HG02678 (cell line): ENCODE measurements around the gene ZBTB20.

Source experiments
- ATAC-seq: cut with Tn5 transposase; IDR thresholded peaks from one replicate; pipeline ENCODE4 v1.9.1; 2021; ENCODE audit warnings: mild to moderate bottlenecking, moderate library complexity; ENCODE audit not compliant: unreplicated experiment

The ZBTB20 gene

GRCh38 chr3:114941626-114942309 lies 205.3 kb downstream of the ZBTB20 start:
- ATAC-seq = no peak

GRCh38 chr3:114939920-114940319 lies 207.2 kb downstream of the ZBTB20 start:
- ATAC-seq = no peak

GRCh38 chr3:114933407-114933806 lies 213.7 kb downstream of the ZBTB20 start:
- no peak for ATAC-seq

GRCh38 chr3:114929971-114930732 lies 216.9 kb downstream of the ZBTB20 start:
- no peak for ATAC-seq

- ATAC-seq = no peak
Measured at GRCh38 chr3:114928989-114929640, 218.0 kb downstream of the ZBTB20 start.

- ATAC-seq = peak; percentile 35
Measured at GRCh38 chr3:114904633-114905032, 242.5 kb downstream of the ZBTB20 start.

- no peak for ATAC-seq
Measured at GRCh38 chr3:114903213-114903612, 243.9 kb downstream of the ZBTB20 start.

GRCh38 chr3:114902691-114903101 lies 244.4 kb downstream of the ZBTB20 start:
- ATAC-seq = no peak

GRCh38 chr3:114900908-114901307 lies 246.2 kb downstream of the ZBTB20 start:
- no peak for ATAC-seq

GRCh38 chr3:114899186-114899931 lies 247.7 kb downstream of the ZBTB20 start:
- peak; percentile 54 for ATAC-seq

GRCh38 chr3:114896978-114897377 lies 250.1 kb downstream of the ZBTB20 start:
- no peak for ATAC-seq

GRCh38 chr3:114893361-114893760 lies 253.7 kb downstream of the ZBTB20 start:
- ATAC-seq = no peak

- no peak for ATAC-seq
Measured at GRCh38 chr3:114892880-114893279, 254.2 kb downstream of the ZBTB20 start.

GRCh38 chr3:114892131-114892879 lies 254.8 kb downstream of the ZBTB20 start:
- ATAC-seq = no peak

GRCh38 chr3:114887806-114888205 lies 259.3 kb downstream of the ZBTB20 start:
- no peak for ATAC-seq

- ATAC-seq = no peak
Measured at GRCh38 chr3:114886905-114887304, 260.2 kb downstream of the ZBTB20 start.

GRCh38 chr3:114884213-114884923 lies 262.7 kb downstream of the ZBTB20 start:
- ATAC-seq = no peak

GRCh38 chr3:114880078-114880477 lies 267.0 kb downstream of the ZBTB20 start:
- ATAC-seq = no peak

GRCh38 chr3:114879059-114880031 lies 267.7 kb downstream of the ZBTB20 start:
- ATAC-seq = peak; percentile 71
